ENCODE data around the gene ADGRG2.

ADGRG2 gene

GRCh38 chrX:19121898-19122640, at the start of gene ADGRG2:
Gene ADGRG2, minus strand, starts transcription at chrX:19122468. Its CDS starts 53,634 bp downstream, at chrX:19068834.
- no peak within 1 kb of the TSS for H3K27ac Mint-ChIP-seq
- no peaks in the 10 kb centered on the region for H3K36me3 Mint-ChIP-seq
- peaks cover 0 to 2% of the 10 kb centered on the region in 2 donors for H3K4me1 Mint-ChIP-seq
- H3K4me3 Mint-ChIP-seq = peak within 1 kb of the TSS in 1 of 2 donors; percentile 36
- H3K27me3 Mint-ChIP-seq = peaks cover 29 to 32% of the 10 kb centered on the region in 2 donors
- no peaks in the 10 kb centered on the region for H3K9me3 Mint-ChIP-seq
- DNase-seq = no peak
- no peak for ATAC-seq (replicated peaks)

GRCh38 chrX:19168609-19169008, 46.3 kb upstream of the ADGRG2 start:
- Mint-ChIP-seq H3K4me3 (no peak overlapping the region), H3K9me3 (peaks cover 1 to 4% of the 10 kb centered on the region in 2 donors)

GRCh38 chrX:19162851-19163250, 40.6 kb upstream of the ADGRG2 start:
- H3K4me1 Mint-ChIP-seq = no peaks in the 10 kb centered on the region
- H3K9me3 Mint-ChIP-seq = peaks cover 0 to 8% of the 10 kb centered on the region in 2 donors
- H3K27ac Mint-ChIP-seq = no peak overlapping the region
- H3K27me3 Mint-ChIP-seq = peaks cover 5 to 7% of the 10 kb centered on the region in 2 donors
- no peaks in the 10 kb centered on the region for H3K36me3 Mint-ChIP-seq
- H3K4me3 Mint-ChIP-seq = no peak overlapping the region
- ATAC-seq (replicated peaks) (no peak), DNase-seq (no peak)

More at GRCh38 chrX:19168609-19169008, 46.3 kb upstream of the ADGRG2 start:
- DNase-seq = no peak
- Mint-ChIP-seq H3K4me1 (no peaks in the 10 kb centered on the region), H3K27me3 (peaks cover 0 to 7% of the 10 kb centered on the region in 2 donors), H3K36me3 (no peaks in the 10 kb centered on the region), H3K27ac (no peak overlapping the region)
- ATAC-seq (replicated peaks) = no peak

- Mint-ChIP-seq H3K9me3 (peaks cover 0 to 4% of the 10 kb centered on the region in 2 donors), H3K36me3 (no peaks in the 10 kb centered on the region), H3K27ac (no peak overlapping the region), H3K27me3 (peaks cover 5 to 7% of the 10 kb centered on the region in 2 donors), H3K4me1 (no peaks in the 10 kb centered on the region), H3K4me3 (no peak overlapping the region)
- DNase-seq (no peak), ATAC-seq (replicated peaks) (no peak)
Observed at GRCh38 chrX:19156186-19156585, 33.9 kb upstream of the ADGRG2 start.

GRCh38 chrX:19152762-19153161, 30.5 kb upstream of the ADGRG2 start:
- no peak overlapping the region for H3K4me3 Mint-ChIP-seq
- peaks cover 0 to 12% of the 10 kb centered on the region in 2 donors for H3K27me3 Mint-ChIP-seq
- DNase-seq = no peak
- peaks cover 1 to 6% of the 10 kb centered on the region in 2 donors for H3K9me3 Mint-ChIP-seq
- H3K36me3 Mint-ChIP-seq = no peaks in the 10 kb centered on the region
- H3K27ac Mint-ChIP-seq = no peak overlapping the region
- no peaks in the 10 kb centered on the region for H3K4me1 Mint-ChIP-seq
- no peak for ATAC-seq (replicated peaks)

- DNase-seq (no peak), ATAC-seq (replicated peaks) (no peak)
- no peaks in the 10 kb centered on the region for H3K9me3 Mint-ChIP-seq
- H3K27me3 Mint-ChIP-seq = peaks cover 0 to 8% of the 10 kb centered on the region in 2 donors
- no peak overlapping the region for H3K27ac Mint-ChIP-seq
- H3K4me3 Mint-ChIP-seq = no peak overlapping the region
- H3K36me3 Mint-ChIP-seq = no peaks in the 10 kb centered on the region
- no peaks in the 10 kb centered on the region for H3K4me1 Mint-ChIP-seq
Observed at GRCh38 chrX:19137067-19137466, 14.8 kb upstream of the ADGRG2 start.

- ATAC-seq (replicated peaks) = no peak
- Mint-ChIP-seq H3K27me3 (peaks cover 0 to 4% of the 10 kb centered on the region in 2 donors), H3K36me3 (no peaks in the 10 kb centered on the region), H3K4me1 (no peaks in the 10 kb centered on the region), H3K9me3 (no peaks in the 10 kb centered on the region), H3K4me3 (no peak overlapping the region), H3K27ac (no peak overlapping the region)
- DNase-seq = no peak
Observed at GRCh38 chrX:19133784-19134183, 11.5 kb upstream of the ADGRG2 start.

GRCh38 chrX:19133231-19133630, 11.0 kb upstream of the ADGRG2 start:
- no peak for ATAC-seq (replicated peaks)
- peaks cover 0 to 4% of the 10 kb centered on the region in 2 donors for H3K27me3 Mint-ChIP-seq
- no peak overlapping the region for H3K27ac Mint-ChIP-seq
- no peaks in the 10 kb centered on the region for H3K36me3 Mint-ChIP-seq
- no peak for DNase-seq
- no peak overlapping the region for H3K4me3 Mint-ChIP-seq
- no peaks in the 10 kb centered on the region for H3K4me1 Mint-ChIP-seq
- H3K9me3 Mint-ChIP-seq = no peaks in the 10 kb centered on the region

GRCh38 chrX:19130628-19131027, 8.4 kb upstream of the ADGRG2 start:
- Mint-ChIP-seq H3K27me3 (peaks cover 0 to 4% of the 10 kb centered on the region in 2 donors), H3K4me1 (no peaks in the 10 kb centered on the region), H3K9me3 (no peaks in the 10 kb centered on the region), H3K4me3 (no peak overlapping the region), H3K27ac (no peak overlapping the region), H3K36me3 (no peaks in the 10 kb centered on the region)
- ATAC-seq (replicated peaks) (no peak), DNase-seq (no peak)

GRCh38 chrX:19129694-19130093, 7.4 kb upstream of the ADGRG2 start:
- H3K4me3 Mint-ChIP-seq = no peak overlapping the region
- H3K27me3 Mint-ChIP-seq = peaks cover 0 to 10% of the 10 kb centered on the region in 2 donors
- H3K4me1 Mint-ChIP-seq = no peaks in the 10 kb centered on the region
- ATAC-seq (replicated peaks) = no peak
- no peak overlapping the region for H3K27ac Mint-ChIP-seq
- H3K9me3 Mint-ChIP-seq = no peaks in the 10 kb centered on the region
- no peak for DNase-seq
- H3K36me3 Mint-ChIP-seq = no peaks in the 10 kb centered on the region

GRCh38 chrX:19127649-19128168, 5.4 kb upstream of the ADGRG2 start:
- H3K27me3 Mint-ChIP-seq = peaks cover 9 to 16% of the 10 kb centered on the region in 2 donors
- no peaks in the 10 kb centered on the region for H3K9me3 Mint-ChIP-seq
- H3K36me3 Mint-ChIP-seq = no peaks in the 10 kb centered on the region
- DNase-seq (no peak), ATAC-seq (replicated peaks) (no peak)
- H3K4me1 Mint-ChIP-seq = no peaks in the 10 kb centered on the region
- H3K27ac Mint-ChIP-seq = no peak overlapping the region
- no peak overlapping the region for H3K4me3 Mint-ChIP-seq

GRCh38 chrX:19122641-19123009, 357 bp upstream of the ADGRG2 start:
- H3K36me3 Mint-ChIP-seq = no peaks in the 10 kb centered on the region
- H3K9me3 Mint-ChIP-seq = no peaks in the 10 kb centered on the region
- no peak overlapping the region for H3K27ac Mint-ChIP-seq
- H3K4me1 Mint-ChIP-seq = peaks cover 0 to 2% of the 10 kb centered on the region in 2 donors
- H3K27me3 Mint-ChIP-seq = peaks cover 29 to 32% of the 10 kb centered on the region in 2 donors
- ATAC-seq (replicated peaks) = no peak
- no peak for DNase-seq
- H3K4me3 Mint-ChIP-seq = peak overlapping the region in 1 of 2 donors; percentile 36

GRCh38 chrX:19121466-19121865, 802 bp downstream of the ADGRG2 start:
- no peak overlapping the region for H3K4me3 Mint-ChIP-seq
- no peak overlapping the region for H3K27ac Mint-ChIP-seq
- H3K27me3 Mint-ChIP-seq = peaks cover 29 to 35% of the 10 kb centered on the region in 2 donors
- peaks cover 0 to 2% of the 10 kb centered on the region in 2 donors for H3K4me1 Mint-ChIP-seq
- ATAC-seq (replicated peaks) = no peak
- no peaks in the 10 kb centered on the region for H3K9me3 Mint-ChIP-seq
- no peaks in the 10 kb centered on the region for H3K36me3 Mint-ChIP-seq
- no peak for DNase-seq

GRCh38 chrX:19110642-19111041, 11.6 kb downstream of the ADGRG2 start:
- H3K36me3 Mint-ChIP-seq = peaks cover 0 to 2% of the 10 kb centered on the region in 2 donors
- H3K9me3 Mint-ChIP-seq = peaks cover 0 to 4% of the 10 kb centered on the region in 2 donors
- H3K27ac Mint-ChIP-seq = no peak overlapping the region
- H3K4me1 Mint-ChIP-seq = no peaks in the 10 kb centered on the region
- no peak for ATAC-seq (replicated peaks)
- DNase-seq = no peak
- H3K27me3 Mint-ChIP-seq = peaks cover 21 to 26% of the 10 kb centered on the region in 2 donors
- H3K4me3 Mint-ChIP-seq = no peak overlapping the region

GRCh38 chrX:19107035-19107434, 15.2 kb downstream of the ADGRG2 start:
- no peak overlapping the region for H3K4me3 Mint-ChIP-seq
- ATAC-seq (replicated peaks) = no peak
- peaks cover 0 to 2% of the 10 kb centered on the region in 2 donors for H3K36me3 Mint-ChIP-seq
- peaks cover 19 to 25% of the 10 kb centered on the region in 2 donors for H3K27me3 Mint-ChIP-seq
- no peaks in the 10 kb centered on the region for H3K4me1 Mint-ChIP-seq
- H3K9me3 Mint-ChIP-seq = peaks cover 0 to 4% of the 10 kb centered on the region in 2 donors
- no peak for DNase-seq
- no peak overlapping the region for H3K27ac Mint-ChIP-seq
